Glutamatergic neuron (in vitro differentiated cells): ENCODE measurements around the gene KLHL12. TPM values are rescaled to one million over a fixed set of nuclear protein-coding genes. Genes with fewer than 3 reads are reported as not detected.
"Not testable (repeated sequence)": the region's sequence is repeated elsewhere in the genome, so short reads cannot be mapped to it uniquely, and the experiment has no call there.

Experiments used
- DNase-seq: peaks from one replicate; pipeline ENCODE4 v3.0.0; 2022
- H3K27ac Mint-ChIP-seq: one replicate; pipeline ENCODE4 v1.8.0; 2020; ENCODE audit warnings: mild to moderate bottlenecking, mixed read lengths, inconsistent platforms; ENCODE audit not compliant: unreplicated experiment
- H3K27me3 Mint-ChIP-seq: one replicate; pipeline ENCODE4 v1.8.0; 2020; ENCODE audit warnings: mild to moderate bottlenecking, moderate library complexity, mixed read lengths, inconsistent platforms; ENCODE audit not compliant: unreplicated experiment
- H3K36me3 Mint-ChIP-seq: one replicate; pipeline ENCODE4 v1.8.0; 2020; ENCODE audit warnings: mild to moderate bottlenecking, mixed read lengths, inconsistent platforms; ENCODE audit not compliant: unreplicated experiment
- H3K4me1 Mint-ChIP-seq: one replicate; pipeline ENCODE4 v1.8.0; 2020; ENCODE audit warnings: mild to moderate bottlenecking, low read depth, mixed read lengths, inconsistent platforms; ENCODE audit not compliant: unreplicated experiment
- H3K4me3 Mint-ChIP-seq: one replicate; pipeline ENCODE4 v1.8.0; 2020; ENCODE audit warnings: mild to moderate bottlenecking, mixed read lengths, inconsistent platforms; ENCODE audit not compliant: unreplicated experiment
- H3K9me3 Mint-ChIP-seq: one replicate; pipeline ENCODE4 v1.8.0; 2020; ENCODE audit warnings: mild to moderate bottlenecking, moderate library complexity, mixed read lengths, inconsistent platforms; ENCODE audit not compliant: unreplicated experiment
- total RNA-seq: library from RNA; stranded (reverse); fragmentation: NEBNext Ultra II Directional; extraction: Animal tissue kit (Norgen Biotek cat#: 25700); gene quantifications from one replicate; pipeline ENCODE4 v1.2.1, GENCODE V29; 2021; ENCODE audit not compliant: unreplicated experiment
- TF ChIP-seq, protein P1 (sequence below): fragments of 200-600 bp; sonication (generic); IDR thresholded peaks from one replicate; pipeline ENCODE4 v1.5.0; 2021; ENCODE audit not compliant: partially characterized antibody, unreplicated experiment

The KLHL12 gene
- total RNA-seq, 1 donor from 2014 or later, result 30.9 TPM

DNA sequence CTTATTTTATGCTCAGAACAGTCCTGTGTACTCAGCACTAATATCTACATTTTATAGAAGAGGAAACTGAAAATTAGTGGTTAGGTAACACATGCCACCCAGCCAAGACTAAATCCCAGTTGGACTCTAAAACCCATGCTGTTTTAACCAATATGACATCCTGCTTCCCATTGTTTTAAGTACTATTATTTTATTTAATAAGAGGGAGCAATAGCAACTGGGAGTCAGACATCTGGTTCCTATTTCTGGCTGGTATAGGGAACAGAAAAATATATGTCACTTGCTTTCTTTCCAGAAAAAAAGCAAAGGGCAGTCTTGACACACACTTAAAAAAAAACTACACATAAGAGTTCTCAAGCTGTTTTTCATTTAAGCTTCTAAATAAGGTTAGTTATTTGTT, 11.9 kb downstream of the KLHL12 start:
- DNase-seq, result no peak
- TF ChIP-seq, protein P1, sequence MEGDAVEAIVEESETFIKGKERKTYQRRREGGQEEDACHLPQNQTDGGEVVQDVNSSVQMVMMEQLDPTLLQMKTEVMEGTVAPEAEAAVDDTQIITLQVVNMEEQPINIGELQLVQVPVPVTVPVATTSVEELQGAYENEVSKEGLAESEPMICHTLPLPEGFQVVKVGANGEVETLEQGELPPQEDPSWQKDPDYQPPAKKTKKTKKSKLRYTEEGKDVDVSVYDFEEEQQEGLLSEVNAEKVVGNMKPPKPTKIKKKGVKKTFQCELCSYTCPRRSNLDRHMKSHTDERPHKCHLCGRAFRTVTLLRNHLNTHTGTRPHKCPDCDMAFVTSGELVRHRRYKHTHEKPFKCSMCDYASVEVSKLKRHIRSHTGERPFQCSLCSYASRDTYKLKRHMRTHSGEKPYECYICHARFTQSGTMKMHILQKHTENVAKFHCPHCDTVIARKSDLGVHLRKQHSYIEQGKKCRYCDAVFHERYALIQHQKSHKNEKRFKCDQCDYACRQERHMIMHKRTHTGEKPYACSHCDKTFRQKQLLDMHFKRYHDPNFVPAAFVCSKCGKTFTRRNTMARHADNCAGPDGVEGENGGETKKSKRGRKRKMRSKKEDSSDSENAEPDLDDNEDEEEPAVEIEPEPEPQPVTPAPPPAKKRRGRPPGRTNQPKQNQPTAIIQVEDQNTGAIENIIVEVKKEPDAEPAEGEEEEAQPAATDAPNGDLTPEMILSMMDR, result no peak
- H3K4me3 Mint-ChIP-seq, result no peak overlapping the region
- H3K27ac Mint-ChIP-seq, result no peak overlapping the region
- H3K27me3 Mint-ChIP-seq, result no peaks in the 10 kb centered on the region
- H3K36me3 Mint-ChIP-seq, result no peaks in the 10 kb centered on the region
- no peaks in the 10 kb centered on the region for H3K4me1 Mint-ChIP-seq
- no peaks in the 10 kb centered on the region for H3K9me3 Mint-ChIP-seq

DNA sequence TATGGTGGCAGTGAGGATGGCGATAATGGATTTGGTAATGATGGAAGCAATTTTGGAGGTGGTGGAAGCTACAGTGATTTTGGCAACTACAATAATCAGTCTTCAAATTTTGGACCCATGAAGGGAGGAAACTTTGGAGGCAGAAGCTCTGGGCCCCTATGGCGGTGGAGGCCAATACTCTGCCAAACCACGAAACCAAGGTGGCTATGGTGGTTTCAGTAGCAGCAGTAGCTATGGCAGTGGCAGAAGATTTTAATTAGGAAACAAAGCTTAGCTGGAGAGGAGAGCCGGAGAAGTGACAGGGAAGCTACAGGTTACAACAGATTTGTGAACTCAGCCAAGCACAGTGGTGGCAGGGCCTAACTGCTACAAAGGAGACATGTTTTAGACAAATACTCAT, 14.6 kb downstream of the KLHL12 start:
- not testable (repeated sequence) for DNase-seq, H3K9me3 Mint-ChIP-seq, H3K27me3 Mint-ChIP-seq, H3K4me3 Mint-ChIP-seq, H3K27ac Mint-ChIP-seq, H3K36me3 Mint-ChIP-seq, H3K4me1 Mint-ChIP-seq

DNA sequence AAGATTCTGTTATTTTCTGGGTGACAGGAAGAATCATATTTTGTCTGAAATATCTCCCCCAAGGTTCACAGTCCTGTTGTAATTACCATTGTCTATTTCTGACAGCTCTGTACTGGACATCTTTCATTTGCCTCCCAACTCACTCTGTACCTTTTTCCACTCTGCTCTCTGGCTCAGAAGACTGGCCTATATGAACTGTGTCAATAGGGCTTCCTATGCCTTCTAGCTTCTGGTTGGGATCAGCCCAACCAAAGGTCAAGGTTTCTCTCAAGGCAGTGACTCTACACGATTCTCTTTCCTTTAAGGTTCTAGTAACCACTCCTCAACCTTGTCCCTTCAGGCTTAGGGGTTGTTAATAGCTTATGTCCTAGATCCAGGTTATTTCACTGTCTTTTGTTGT, 17.5 kb downstream of the KLHL12 start:
- Mint-ChIP-seq H3K27me3 (no peaks in the 10 kb centered on the region), H3K27ac (no peak overlapping the region), H3K36me3 (no peaks in the 10 kb centered on the region), H3K4me1 (no peaks in the 10 kb centered on the region), H3K9me3 (no peaks in the 10 kb centered on the region), H3K4me3 (no peak overlapping the region)
- TF ChIP-seq, protein P1, result no peak
- DNase-seq, result no peak

DNA sequence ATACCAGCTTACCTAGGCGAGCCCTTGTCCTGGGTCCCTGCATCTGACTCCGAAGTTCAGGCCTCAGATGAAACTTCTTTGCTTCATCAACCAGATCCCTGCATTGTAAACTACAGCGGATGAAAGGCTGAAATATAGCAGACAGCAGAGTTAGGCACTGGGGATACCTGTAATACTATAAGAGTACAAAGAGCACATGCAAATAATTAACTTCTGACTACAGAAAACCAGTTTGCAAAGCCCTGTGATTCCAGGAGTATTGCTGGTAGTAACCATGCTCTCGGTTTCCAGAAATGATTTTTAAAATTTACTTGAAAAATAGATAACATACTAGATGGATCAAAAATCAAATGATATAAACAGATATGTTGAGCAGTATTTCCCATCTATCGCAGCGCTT, 18.0 kb downstream of the KLHL12 start:
- H3K9me3 Mint-ChIP-seq, result no peaks in the 10 kb centered on the region

DNA sequence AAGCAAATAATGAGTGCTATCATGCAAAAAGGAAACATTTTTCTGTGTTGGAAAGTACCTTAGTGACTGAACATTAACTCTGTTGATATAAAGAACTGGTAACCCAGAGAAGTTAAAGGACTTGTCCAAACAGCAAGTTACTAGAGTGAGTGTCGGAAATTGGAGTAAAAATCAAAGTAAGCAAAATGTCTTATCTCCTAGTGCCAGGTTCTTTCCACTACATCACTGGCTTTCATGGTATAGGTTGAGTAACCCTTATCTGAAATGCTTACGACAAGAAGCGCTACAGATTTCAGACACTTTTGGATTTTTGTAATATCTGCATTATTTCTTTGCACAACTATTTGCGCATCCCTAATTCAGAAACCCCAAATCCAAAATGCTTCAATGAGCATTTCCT, 21.7 kb downstream of the KLHL12 start:
- Mint-ChIP-seq H3K4me3 (no peak overlapping the region), H3K27ac (no peak overlapping the region), H3K27me3 (no peaks in the 10 kb centered on the region), H3K9me3 (no peaks in the 10 kb centered on the region), H3K4me1 (no peaks in the 10 kb centered on the region), H3K36me3 (no peaks in the 10 kb centered on the region)
- TF ChIP-seq, protein P1, result no peak
- DNase-seq, result no peak

More for the DNA sequence above, 18.0 kb downstream of the KLHL12 start:
- H3K36me3 Mint-ChIP-seq, result no peaks in the 10 kb centered on the region
- H3K27ac Mint-ChIP-seq, result no peak overlapping the region
- DNase-seq, result no peak
- no peaks in the 10 kb centered on the region for H3K4me1 Mint-ChIP-seq
- H3K4me3 Mint-ChIP-seq, result no peak overlapping the region
- no peaks in the 10 kb centered on the region for H3K27me3 Mint-ChIP-seq
- TF ChIP-seq, protein P1, result no peak

DNA sequence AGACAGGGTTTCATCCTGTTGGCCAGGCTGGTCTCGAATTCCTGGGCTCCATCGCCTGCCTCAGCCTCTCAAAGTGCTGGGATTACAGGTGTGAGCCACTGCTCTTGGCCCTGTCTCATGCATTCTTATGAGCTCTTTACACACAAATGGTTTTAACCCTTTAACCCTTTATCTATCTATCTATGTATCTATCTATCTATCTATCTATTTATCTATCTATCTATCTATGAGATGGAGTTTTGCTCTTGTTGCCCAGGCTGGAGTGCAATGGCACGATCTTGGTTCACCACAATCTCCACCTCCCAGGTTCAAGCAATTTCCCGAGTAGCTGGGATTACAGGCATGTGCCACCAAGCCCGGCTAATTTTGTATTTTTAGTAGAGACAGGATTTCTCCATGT, 23.2 kb downstream of the KLHL12 start:
- H3K4me1 Mint-ChIP-seq, DNase-seq, H3K9me3 Mint-ChIP-seq, H3K36me3 Mint-ChIP-seq, H3K27me3 Mint-ChIP-seq, H3K4me3 Mint-ChIP-seq, H3K27ac Mint-ChIP-seq: not testable (repeated sequence)
